Breast epithelium (tissue), 4 donors: ENCODE measurements around the gene GLIS1. TPM values are rescaled to one million over a fixed set of nuclear protein-coding genes. Genes with fewer than 3 reads are reported as not detected.
"Not testable (repeated sequence)": the region's sequence is repeated elsewhere in the genome, so short reads cannot be mapped to it uniquely, and the experiment has no call there.

ENCODE experiments used
- DNase-seq, 2 donors: peaks; one replicate each; pipeline ENCODE4 v3.0.0-alpha.2; 2019; ENCODE audit warnings: low spot score in 2 of 2
- H3K27ac ChIP-seq, 2 donors: fragments of 200-600 bp; sonication (generic) in 1 of 2; one replicate each; pipeline ENCODE4 v1.5.1; 2016 to 2019; ENCODE audit warnings: mild to moderate bottlenecking in 1 of 2
- H3K27me3 ChIP-seq, 2 donors: fragments of 200-600 bp; sonication (generic) in 1 of 2; one replicate each; pipeline versions ENCODE4 v1.5.1 to v1.6.0; 2017 to 2019; ENCODE audit warnings: control low read depth in 1 of 2, mild to moderate bottlenecking in 1 of 2
- H3K36me3 ChIP-seq: fragments of 200-600 bp; one replicate; pipeline ENCODE4 v1.5.1; 2019
- H3K4me1 ChIP-seq, 2 donors: fragments of 200-600 bp; sonication (generic); one replicate each; pipeline ENCODE4 v1.5.1; 2016 to 2019; ENCODE audit warnings: control low read depth in 1 of 2
- H3K4me3 ChIP-seq, 3 donors: fragments of 200-600 bp; sonication (generic); 1 replicate in 2 of 3; 2 replicates in 1 of 3; pipeline ENCODE4 v1.5.1; 2016 to 2019; ENCODE audit warnings: mild to moderate bottlenecking in 3 of 3, moderate library complexity in 2 of 3
- H3K9me3 ChIP-seq, 2 donors: fragments of 200-600 bp; sonication (generic) in 1 of 2; one replicate each; pipeline ENCODE4 v1.5.1; 2016 to 2019; ENCODE audit warnings: control low read depth in 1 of 2
- POLR2A ChIP-seq: fragments of 450-650 bp; IDR thresholded peaks from one replicate; pipeline ENCODE4 v1.6.1; 2016; ENCODE audit warnings: antibody characterized with exemption, mild to moderate bottlenecking, moderate library complexity
- POLR2AphosphoS5 ChIP-seq, 3 donors: sonication (generic); formaldehyde crosslinking; IDR thresholded peaks; one replicate each; pipeline ENCODE4 v1.6.1; 2017; ENCODE audit warnings: antibody characterized with exemption in 3 of 3
- intact Hi-C: fragments of 100-400 bp; cut with DNase I; formaldehyde crosslinking; loops from one replicate; pipeline ENCODE4 v1.15.1; 2023; ENCODE audit warnings: low total_unique reads
- total RNA-seq, 3 donors: library from RNA; depleted of rRNA; stranded (reverse); fragments of >200 nt; gene quantifications; one replicate each; pipeline ENCODE4 v1.1.0, GENCODE V29; 2016
- TF ChIP-seq, protein P1 (sequence below), 3 donors: fragments of 450-650 bp; IDR thresholded peaks; one replicate each; pipeline ENCODE4 v1.5.1; 2016 to 2017; ENCODE audit warnings: antibody characterized with exemption in 3 of 3, mild to moderate bottlenecking in 3 of 3, moderate library complexity in 3 of 3

The GLIS1 gene
- total RNA-seq, 3 donors from 2014 or later = 0.16 to 2.0 (median 0.59) TPM

GRCh38 chr1:53557830-53558738 is 180.9 kb downstream of the GLIS1 start:
- peak in 1 of 2 donors; percentile 24 for DNase-seq
- Histone ChIP-seq H3K4me1 (no peaks in the 10 kb centered on the region), H3K36me3 (no peaks in the 10 kb centered on the region), H3K9me3 (no peaks in the 10 kb centered on the region), H3K27me3 (peaks cover 0 to 6% of the 10 kb centered on the region in 2 donors), H3K4me3 (no peak overlapping the region), H3K27ac (no peak overlapping the region)
- TF ChIP-seq POLR2A = no peak
- TF ChIP-seq, protein P1, sequence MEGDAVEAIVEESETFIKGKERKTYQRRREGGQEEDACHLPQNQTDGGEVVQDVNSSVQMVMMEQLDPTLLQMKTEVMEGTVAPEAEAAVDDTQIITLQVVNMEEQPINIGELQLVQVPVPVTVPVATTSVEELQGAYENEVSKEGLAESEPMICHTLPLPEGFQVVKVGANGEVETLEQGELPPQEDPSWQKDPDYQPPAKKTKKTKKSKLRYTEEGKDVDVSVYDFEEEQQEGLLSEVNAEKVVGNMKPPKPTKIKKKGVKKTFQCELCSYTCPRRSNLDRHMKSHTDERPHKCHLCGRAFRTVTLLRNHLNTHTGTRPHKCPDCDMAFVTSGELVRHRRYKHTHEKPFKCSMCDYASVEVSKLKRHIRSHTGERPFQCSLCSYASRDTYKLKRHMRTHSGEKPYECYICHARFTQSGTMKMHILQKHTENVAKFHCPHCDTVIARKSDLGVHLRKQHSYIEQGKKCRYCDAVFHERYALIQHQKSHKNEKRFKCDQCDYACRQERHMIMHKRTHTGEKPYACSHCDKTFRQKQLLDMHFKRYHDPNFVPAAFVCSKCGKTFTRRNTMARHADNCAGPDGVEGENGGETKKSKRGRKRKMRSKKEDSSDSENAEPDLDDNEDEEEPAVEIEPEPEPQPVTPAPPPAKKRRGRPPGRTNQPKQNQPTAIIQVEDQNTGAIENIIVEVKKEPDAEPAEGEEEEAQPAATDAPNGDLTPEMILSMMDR (IDR thresholded peaks at IDR 0.05) = no peak
- TF ChIP-seq POLR2AphosphoS5 (IDR thresholded peaks at IDR 0.05) = no peak
- intact Hi-C loops = no loop called here

- H3K27ac ChIP-seq = no peak overlapping the region
- intact Hi-C loops = no loop called here
- no peak for DNase-seq
- H3K4me3 ChIP-seq = no peak overlapping the region
- H3K4me1 ChIP-seq = no peaks in the 10 kb centered on the region
- TF ChIP-seq POLR2A = no peak
- H3K9me3 ChIP-seq = no peaks in the 10 kb centered on the region
- no peaks in the 10 kb centered on the region for H3K27me3 ChIP-seq
- no peaks in the 10 kb centered on the region for H3K36me3 ChIP-seq
Observed at GRCh38 chr1:53557369-53557768, 181.6 kb downstream of the GLIS1 start.

- no peak for DNase-seq
- Histone ChIP-seq H3K4me1 (no peaks in the 10 kb centered on the region), H3K36me3 (no peaks in the 10 kb centered on the region), H3K4me3 (no peak overlapping the region), H3K27ac (no peak overlapping the region), H3K27me3 (no peaks in the 10 kb centered on the region), H3K9me3 (no peaks in the 10 kb centered on the region)
- TF ChIP-seq POLR2A (no peak), POLR2AphosphoS5 (IDR thresholded peaks at IDR 0.05) (no peak)
- TF ChIP-seq, protein P1 (IDR thresholded peaks at IDR 0.05) = no peak
- intact Hi-C loops = no loop called here
Observed at GRCh38 chr1:53556657-53557227, 182.2 kb downstream of the GLIS1 start.

DNA sequence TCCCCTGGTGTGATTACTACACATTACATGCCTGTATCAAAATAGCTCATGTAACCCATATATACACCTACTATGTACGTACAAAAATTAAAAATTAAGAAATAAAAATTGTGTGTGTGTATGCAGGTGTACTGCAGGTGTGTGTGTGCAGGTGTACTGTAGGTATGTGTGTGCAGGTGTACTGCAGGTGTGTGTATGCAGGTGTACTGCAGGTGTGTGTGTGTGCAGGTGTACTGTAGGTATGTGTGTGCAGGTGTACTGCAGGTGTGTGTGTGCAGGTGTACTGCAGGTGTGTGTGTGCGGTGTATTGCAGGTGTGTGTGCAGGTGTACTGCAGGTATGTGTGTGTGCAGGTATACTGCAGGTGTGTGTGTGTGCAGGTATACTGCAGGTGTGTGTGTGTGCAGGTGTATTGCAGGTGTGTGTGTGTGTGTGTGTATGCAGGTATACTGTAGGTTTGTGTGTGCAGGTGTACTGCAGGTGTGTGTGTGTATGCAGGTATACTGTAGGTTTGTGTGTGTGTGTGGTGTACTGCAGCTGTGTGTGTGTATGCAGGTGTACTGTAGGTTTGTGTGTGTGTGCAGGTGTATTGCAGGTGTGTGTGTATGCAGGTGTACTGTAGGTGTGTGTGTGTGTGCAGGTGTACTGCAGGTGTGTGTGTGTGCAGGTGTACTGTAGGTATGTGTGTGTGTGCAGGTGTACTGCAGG is 183.2 kb downstream of the GLIS1 start:
- H3K4me3 ChIP-seq, intact Hi-C loops, H3K27me3 ChIP-seq, H3K36me3 ChIP-seq, H3K27ac ChIP-seq, H3K9me3 ChIP-seq, DNase-seq, H3K4me1 ChIP-seq: not testable (repeated sequence)

GRCh38 chr1:53554592-53555305 is 184.2 kb downstream of the GLIS1 start:
- Histone ChIP-seq H3K27ac (no peak overlapping the region), H3K36me3 (no peaks in the 10 kb centered on the region), H3K9me3 (no peaks in the 10 kb centered on the region), H3K4me3 (no peak overlapping the region), H3K4me1 (no peaks in the 10 kb centered on the region), H3K27me3 (no peaks in the 10 kb centered on the region)
- peak in 1 of 2 donors; percentile 39 for DNase-seq
- TF ChIP-seq, protein P1 (IDR thresholded peaks at IDR 0.05) = no peak
- TF ChIP-seq POLR2A (no peak), POLR2AphosphoS5 (IDR thresholded peaks at IDR 0.05) (no peak)
- intact Hi-C loops = no loop called here
